COLO668 (cell line): Measurements from ENCODE around the gene CCDC97.
A peak's percentile ranks its signal among the peaks of the same experiment; 100 is the strongest.
"Not testable (repeated sequence)": the region's sequence is repeated elsewhere in the genome, so short reads cannot be mapped to it uniquely, and the experiment has no call there.

Experiments used
- DNase-seq: peaks from one replicate; lab custom pipeline; 2025; ENCODE audit not compliant: unreplicated experiment; lab: John Stamatoyannopoulos, UW

Gene CCDC97

DNA sequence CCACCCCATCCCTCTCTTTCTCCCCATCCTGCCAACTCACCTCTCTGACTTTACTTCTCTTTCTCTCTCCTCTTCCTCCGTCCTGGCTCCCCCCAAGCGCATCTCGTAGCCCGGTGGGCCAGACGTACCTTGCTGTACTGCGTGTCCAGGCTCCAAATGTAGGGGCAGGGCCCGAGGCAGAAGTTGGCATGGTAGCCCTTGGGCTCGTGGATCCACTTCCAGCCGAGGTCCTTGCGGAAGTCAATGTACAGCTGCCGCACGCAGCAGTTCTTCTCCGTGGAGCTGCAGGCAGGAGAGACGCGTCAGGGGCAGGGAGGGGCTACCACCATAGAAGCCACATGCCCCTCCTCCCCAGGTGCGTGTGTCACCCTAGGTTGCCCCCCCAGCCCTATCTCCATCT, 22.0 kb downstream of the CCDC97 start:
- DNase-seq: no peak

DNA sequence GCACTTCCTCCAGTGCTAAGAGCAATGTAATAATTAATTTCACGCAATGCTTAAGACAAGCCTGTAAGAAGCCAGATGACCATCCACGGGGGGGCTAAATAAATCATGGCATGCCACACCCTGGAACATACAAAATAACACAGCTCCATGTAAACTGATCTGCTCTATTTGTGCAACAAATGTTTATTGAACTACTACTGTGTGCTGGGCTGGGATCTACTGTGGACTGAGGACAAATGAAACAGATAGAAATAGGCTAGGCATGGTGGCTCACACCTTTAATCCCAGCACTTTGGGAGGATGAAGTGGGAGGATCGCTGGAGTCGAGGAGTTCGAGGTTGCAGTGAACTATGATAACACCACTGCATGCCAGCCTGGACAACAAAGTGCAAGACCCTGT, 22.5 kb downstream of the CCDC97 start:
- DNase-seq: no peak

DNA sequence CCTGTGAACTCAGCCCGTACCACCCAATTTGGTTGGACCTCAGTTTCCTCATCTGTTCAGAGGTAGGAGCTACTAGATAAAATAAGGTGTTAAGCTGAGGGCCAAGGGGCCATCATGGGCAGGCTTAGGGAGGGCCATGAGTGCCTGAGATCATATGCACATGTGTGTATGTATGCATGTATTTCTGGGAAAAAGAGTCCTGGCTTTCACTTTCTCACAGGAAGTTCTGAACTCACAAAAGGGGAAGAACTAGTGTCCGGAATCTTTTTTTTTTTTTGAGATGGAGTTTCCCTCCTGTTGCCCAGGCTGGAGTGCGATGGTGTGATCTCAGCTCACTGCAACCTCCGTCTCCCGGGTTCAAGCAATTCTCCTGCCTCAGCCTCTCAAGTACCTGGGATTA, 24.8 kb downstream of the CCDC97 start:
- DNase-seq: no peak

- DNase-seq: no peak
Measured at GRCh38 chr19:41335467-41335866, 25.5 kb downstream of the CCDC97 start.

DNA sequence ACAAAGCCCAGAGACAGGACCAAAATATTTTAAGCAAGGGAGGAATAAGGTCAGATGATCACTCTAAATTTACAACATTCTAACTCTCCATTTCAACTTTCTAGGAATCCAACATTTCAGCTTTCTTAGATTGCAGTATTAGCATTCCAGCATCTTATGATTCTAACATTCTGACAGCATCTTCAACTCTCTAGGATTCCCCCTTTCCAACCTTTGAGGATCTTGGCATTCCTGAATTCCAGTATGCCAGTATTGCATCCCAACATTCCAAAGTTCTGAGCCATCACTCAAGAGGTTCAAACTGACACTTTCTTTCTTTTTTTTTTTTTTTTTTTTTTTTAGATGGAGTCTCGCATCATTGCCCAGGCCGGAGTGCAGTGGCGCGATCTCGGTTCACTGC, 30.0 kb downstream of the CCDC97 start:
- no peak for DNase-seq

- peak; percentile 60 for DNase-seq
Measured at GRCh38 chr19:41341669-41342490, 31.9 kb downstream of the CCDC97 start.

- no peak for DNase-seq
Measured at GRCh38 chr19:41344162-41344561, 34.2 kb downstream of the CCDC97 start.

- DNase-seq: not testable (repeated sequence)
Measured at GRCh38 chr19:41346916-41347315, 36.9 kb downstream of the CCDC97 start.

GRCh38 chr19:41350735-41351338, 40.9 kb downstream of the CCDC97 start:
- DNase-seq: no peak

DNA sequence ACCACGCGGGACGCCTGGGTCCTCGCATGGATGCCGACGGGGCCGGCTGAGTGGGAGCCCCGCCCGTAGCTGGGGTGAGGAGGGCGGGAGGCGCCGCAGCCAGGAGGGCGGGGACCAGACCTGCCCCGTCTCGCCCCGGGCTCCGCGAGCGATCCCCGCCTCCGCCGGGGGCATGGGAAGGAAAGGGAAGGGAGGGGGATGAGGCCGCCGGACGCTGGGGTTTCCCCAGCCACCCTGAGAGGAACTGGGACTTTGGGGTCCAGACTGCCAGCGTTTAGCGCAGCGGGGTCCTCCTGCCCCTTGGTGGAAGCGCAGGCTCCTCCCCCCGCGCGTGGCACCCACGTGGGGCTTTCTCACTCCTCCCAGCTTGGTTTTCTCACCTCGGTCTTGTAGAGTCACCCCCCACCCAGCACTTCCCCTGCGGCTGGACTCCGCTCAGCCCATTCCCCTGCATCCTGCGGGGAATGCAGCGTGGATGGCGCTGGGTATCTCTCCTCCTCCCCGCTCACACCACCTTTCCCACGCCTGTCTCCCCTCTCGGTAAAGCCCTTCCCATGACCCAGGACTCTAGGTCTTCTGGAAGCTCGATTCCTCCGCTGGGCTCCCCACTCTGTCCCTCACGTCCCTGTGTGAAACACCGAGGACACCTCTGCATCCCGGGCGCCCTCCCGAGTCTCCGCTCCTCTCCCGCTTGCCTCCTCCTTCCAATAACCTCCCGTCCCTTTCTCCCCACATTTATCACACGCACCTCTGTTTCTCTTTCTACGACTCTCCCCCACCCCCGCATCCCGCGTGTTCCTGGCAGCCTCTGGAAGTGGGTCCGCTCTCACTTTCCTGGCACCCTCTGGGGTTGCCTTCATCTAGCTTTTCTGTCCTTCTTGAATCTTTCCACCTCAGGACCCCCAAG, 41.6 kb downstream of the CCDC97 start:
- peak; percentile 7 for DNase-seq

DNA sequence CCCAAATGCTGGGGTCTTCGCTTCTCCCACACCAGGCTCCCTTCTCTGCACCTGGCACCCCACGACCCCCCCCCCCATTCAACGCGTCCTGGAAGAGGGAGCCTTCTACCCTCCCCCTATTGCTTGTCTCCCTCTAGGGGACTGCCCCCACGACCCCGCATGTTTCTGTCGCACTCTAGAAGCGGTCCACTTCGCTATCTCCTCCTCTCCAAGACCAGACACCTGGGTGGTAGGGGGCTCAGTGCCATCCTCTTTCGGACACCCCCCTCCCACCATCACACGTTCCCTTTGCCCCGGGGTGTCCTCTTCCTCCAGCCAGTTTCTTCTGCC, 42.3 kb downstream of the CCDC97 start:
- no peak for DNase-seq

DNA sequence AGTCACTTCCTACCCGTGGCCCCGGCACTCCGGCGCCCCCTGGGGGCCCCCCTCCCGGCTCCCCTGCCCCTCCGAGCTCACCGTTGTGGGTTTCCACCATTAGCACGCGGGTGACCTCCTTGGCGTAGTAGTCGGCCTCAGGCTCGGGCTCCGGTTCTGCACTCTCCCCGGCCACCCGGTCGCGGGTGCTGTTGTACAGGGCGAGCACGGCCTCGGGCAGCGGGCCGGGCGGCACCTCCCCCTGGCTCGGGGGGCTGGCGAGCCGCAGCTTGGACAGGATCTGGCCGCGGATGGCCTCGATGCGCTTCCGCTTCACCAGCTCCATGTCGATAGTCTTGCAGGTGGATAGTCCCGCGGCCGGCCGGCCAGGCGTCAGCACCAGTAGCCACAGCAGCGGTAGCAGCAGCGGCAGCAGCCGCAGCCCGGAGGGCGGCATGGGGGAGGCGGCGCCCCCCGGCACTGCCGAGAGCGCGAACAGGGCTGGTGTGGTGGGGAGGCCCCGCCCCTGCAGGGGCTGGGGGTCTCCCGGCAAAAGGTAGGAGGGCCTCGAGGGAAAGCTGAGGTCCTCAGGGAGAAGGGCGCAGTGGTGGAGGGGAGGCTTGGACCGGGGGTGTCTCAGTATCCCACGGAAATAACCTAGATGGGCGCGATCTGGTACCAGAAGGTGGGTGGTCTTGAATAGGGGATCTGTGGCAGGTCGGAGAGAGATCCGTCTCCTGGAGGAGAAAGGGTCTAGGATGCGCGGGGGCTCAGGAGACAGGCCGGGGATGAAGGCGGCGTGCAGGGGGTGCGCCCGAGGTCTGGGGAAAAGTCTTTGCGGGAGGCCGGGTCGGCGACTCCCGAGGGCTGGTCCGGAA, 42.9 kb downstream of the CCDC97 start:
- DNase-seq: peak; percentile 35

DNA sequence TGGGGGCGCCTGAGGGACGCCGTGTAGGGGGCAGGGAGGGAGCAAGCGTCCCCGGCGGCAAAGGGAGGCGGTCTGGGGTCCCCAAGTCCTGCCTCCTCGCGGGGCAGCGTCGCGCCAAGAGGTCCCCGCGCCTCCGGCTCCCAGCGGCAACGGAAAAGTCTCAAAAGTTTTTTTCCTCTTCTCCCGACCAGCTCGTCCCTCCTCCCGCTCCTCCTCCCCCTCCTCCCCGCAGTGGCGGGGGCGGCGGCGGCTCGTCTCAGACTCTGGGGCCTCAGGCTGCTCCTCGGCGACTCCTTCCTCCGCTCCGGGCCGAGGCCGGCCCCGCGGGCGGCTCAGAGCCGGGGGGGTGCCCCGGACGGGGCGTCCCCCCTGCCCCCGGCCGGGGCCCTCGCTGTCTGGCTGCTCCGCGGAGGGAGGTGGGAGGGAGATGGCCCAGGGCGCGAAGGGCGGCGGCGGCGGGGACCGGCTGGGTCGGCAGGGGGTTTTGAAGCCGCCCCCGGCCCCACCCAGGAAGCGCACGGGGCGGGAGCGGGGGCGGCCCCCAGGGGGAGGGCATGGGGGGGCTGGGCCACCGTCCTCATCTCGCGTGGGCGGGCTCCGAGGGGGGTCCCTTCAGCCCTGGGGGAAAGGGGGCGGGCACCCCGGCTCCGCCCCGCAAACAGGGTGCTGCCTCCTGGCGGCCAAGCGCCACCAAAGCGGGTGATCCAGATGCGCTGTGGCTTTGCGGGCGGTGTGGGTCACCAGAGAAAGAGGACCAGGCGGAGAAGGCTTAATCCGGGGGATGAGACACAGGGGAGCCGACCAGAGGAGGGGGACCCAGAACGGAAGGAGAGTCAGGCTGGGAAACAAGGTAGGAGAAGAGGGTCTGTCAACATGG, 43.7 kb downstream of the CCDC97 start, which contains the start of gene TGFB1:
TGFB1 (minus strand) TSS at position 457 of the 877 bp plus-strand sequence. CDS start 878 bp downstream, outside the sequence.
- DNase-seq: peak; percentile 50

DNA sequence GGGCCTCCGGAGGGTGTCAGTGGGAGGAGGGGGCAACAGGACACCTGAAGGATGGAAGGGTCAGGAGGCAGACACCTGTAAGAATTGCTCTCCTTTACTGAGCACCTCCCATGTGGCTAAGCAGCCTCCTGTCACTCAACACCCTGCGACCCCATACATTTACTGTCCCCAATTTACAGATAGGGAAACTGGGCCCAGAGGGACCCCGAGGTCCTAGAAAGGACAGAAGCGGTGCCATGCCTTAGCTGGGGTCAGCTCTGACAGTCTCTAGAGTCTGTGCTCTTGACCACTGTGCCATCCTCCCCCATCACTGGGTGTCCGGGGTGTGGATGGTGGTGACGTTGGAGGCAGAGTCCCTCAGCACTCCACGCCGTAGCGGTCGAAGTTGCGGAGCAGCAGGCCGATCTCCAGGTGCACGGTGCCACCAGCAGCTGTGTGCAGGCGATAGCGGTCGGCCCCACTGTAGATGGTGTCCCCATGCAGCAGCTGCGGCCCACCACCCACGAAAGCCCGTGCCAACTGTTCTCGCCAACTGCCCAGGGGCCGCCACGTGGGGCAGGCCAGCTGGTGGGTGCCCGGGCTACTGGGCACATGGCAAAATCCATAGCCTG, 44.5 kb downstream of the CCDC97 start:
- no peak for DNase-seq

DNA sequence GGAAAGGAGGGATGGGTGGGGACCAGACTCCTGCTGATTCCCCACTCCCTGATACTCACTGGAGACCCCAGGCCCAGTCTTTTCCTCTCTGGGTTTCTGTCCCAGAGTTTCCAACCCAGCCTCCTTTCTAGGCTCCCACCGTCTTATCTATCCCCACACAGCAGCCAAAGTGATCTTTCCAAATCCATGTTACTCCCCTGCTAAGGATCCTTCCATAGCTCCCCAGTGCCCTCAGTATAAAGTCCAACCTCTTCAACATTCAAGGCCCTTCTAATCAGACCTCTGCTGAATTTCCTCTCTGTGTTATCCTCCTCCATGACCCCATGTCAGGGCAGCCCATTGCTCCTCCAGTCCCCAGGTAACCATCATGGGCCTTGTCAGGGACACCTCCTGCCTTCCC, 45.1 kb downstream of the CCDC97 start:
- DNase-seq: no peak

DNA sequence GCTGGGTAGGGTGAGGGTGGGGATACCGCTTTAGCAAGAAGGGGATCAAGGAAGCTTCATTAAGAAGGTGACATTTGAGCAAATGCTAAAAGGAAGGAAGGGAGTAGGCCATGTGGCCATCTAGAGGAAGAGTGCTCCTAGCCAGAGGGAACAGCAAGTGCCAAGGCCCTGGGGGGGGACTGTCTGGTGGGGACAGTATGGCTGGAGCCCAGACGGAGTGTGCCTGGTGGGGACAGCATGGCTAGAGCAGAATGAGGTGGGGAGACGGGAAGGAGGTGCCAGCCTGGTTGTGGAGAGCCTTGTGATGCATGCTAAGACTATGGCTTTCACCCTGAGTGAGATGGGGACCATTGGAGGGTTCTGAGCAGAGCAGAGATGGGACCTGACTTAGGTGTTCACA, 45.8 kb downstream of the CCDC97 start:
- DNase-seq: no peak

DNA sequence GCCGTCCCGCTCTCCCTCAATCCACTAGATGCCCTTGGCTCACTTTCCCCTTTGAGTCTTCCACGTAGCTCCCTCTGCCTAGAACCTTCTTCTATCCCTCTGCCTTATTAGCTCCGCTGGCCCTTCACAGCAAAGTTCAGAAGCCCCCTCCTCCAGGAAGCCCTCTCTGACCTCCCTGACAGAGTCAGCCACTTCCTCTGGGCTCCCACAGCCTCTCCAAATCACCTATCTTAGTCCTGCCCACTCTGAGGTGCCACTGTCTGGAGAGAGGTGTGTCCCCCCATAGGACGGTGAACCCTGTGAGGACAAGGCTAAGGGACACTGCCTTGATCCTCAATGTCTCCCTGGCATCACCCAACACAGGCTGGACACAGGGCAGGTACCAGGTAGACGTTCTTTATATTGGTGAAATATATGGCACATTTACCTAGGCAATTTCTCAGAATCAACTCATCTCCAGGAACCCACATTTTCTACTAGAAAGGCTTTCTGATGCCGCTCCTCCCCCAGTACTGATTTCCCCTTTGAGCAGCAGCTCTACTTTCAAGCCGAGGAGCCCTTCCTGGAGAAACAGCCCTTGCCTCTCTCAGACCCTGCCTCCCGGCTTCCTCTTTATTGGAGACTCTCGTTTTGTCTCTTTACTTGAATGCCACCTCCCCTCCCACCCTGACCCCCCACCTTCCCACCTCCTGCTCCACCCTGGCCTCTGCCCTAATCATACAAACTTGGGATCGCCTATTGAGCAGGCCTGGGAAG, 47.2 kb downstream of the CCDC97 start:
- no peak for DNase-seq

DNA sequence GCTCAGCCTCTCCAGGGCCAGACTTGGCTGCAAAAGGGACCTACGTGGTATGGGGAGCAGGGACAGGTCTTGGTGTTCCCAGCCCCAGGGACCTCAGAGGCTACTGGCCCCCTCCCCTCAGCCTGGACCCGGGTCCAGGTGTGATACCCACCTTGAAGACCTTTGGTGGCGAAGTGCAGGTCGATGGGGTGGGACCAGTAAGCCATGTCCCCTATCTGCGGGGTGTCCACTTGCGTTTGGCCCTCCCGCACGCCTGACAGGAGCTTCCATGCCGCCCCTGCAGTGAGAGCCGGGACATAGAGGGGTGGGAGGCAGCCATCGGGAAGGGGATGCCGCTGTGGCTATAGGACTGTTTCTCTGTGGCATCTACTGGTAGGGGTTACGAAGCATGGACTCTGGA, 47.8 kb downstream of the CCDC97 start:
- DNase-seq: no peak

- no peak for DNase-seq
Measured at GRCh38 chr19:41359741-41360140, 49.8 kb downstream of the CCDC97 start.
